ENCODE data around the gene CSNK1G1. TPM values are rescaled to one million over a fixed set of nuclear protein-coding genes. Genes with fewer than 3 reads are reported as not detected.

The CSNK1G1 gene
- total and polyA plus RNA-seq, 2 of the 8 experiments (the other 6 are each of a cell fraction or from before 2014, with no cell fraction given): 6.0 to 12.9 TPM

- no peak for TF ChIP-seq CHD7 (IDR thresholded peaks at IDR 0.05; ENCODE audit: insufficient replicate concordance, low read length)
- TF ChIP-seq TAF1 (IDR thresholded peaks at IDR 0.05; ENCODE audit: low read depth, low read length): no peak
- TF ChIP-seq MAX (IDR thresholded peaks at IDR 0.05): no peak
- TF ChIP-seq RXRA (IDR thresholded peaks at IDR 0.05; ENCODE audit: insufficient read depth, low read depth, low read length): no peak
- TF ChIP-seq SIRT6 (IDR thresholded peaks at IDR 0.05; ENCODE audit: low read length): no peak
- TF ChIP-seq CEBPB (IDR thresholded peaks at IDR 0.05; ENCODE audit: low read depth, low read length): no peak
- TF ChIP-seq, protein P1, sequence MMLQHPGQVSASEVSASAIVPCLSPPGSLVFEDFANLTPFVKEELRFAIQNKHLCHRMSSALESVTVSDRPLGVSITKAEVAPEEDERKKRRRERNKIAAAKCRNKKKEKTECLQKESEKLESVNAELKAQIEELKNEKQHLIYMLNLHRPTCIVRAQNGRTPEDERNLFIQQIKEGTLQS (IDR thresholded peaks at IDR 0.05; ENCODE audit: insufficient read depth, low read depth, low read length): no peak
- TF ChIP-seq, protein P2, sequence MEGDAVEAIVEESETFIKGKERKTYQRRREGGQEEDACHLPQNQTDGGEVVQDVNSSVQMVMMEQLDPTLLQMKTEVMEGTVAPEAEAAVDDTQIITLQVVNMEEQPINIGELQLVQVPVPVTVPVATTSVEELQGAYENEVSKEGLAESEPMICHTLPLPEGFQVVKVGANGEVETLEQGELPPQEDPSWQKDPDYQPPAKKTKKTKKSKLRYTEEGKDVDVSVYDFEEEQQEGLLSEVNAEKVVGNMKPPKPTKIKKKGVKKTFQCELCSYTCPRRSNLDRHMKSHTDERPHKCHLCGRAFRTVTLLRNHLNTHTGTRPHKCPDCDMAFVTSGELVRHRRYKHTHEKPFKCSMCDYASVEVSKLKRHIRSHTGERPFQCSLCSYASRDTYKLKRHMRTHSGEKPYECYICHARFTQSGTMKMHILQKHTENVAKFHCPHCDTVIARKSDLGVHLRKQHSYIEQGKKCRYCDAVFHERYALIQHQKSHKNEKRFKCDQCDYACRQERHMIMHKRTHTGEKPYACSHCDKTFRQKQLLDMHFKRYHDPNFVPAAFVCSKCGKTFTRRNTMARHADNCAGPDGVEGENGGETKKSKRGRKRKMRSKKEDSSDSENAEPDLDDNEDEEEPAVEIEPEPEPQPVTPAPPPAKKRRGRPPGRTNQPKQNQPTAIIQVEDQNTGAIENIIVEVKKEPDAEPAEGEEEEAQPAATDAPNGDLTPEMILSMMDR (IDR thresholded peaks at IDR 0.05; ENCODE audit: control extremely low read depth in 1 of 3, insufficient read depth in 1 of 3, low read depth in 1 of 3, low read length in 3 of 3): no peak
- no peak for TF ChIP-seq CBX5 (IDR thresholded peaks at IDR 0.05; ENCODE audit: low read depth, low read length)
Observed at GRCh38 chr15:64315216-64315615, 40.8 kb downstream of the CSNK1G1 start (continued).
